ENCODE data around the gene ANKMY1.

The ANKMY1 gene

DNA sequence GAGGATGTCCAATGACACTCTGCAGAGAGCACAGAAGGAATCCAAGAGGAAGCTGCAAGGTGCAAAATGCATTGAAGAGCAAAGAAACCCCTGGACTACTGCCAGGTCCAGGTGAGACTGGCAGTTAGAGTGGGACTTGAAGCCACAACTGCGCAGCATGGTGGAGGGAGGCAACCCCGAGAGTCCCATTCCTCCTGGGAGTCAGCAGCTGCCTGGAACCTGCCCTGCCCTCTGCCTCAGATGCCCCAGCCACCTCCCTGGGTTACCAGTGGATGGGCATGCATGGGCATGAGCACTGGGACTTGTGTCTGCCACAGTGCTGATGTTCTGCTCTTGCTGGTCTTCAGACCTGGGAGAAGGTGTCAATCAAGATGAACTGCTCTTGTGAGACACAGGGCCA, 43.2 kb downstream of the ANKMY1 start:
- DNase-seq: no peak

GRCh38 chr2:240513549-240514287, 44.1 kb downstream of the ANKMY1 start:
- DNase-seq: peak; percentile 18 to 30

GRCh38 chr2:240512666-240513535, 44.9 kb downstream of the ANKMY1 start:
- DNase-seq: no peak

DNA sequence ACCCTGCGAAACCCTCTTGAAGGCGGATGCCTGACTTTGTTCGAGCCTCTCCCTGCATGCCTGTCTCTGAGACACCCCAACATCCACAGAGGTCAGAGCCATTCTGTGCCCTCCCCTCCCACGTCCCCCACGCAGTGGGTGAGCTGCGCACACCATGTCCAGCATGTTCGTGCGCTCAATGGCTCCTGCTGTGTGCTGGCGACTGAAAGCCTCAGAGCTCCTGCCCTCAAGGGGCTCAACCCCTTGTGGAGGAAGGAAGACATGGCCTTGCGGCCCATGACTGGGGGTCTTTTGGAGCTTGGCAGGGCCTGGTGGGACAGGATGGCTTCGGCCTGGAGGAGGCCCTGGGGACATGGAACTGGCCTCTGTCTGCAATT, 45.7 kb downstream of the ANKMY1 start:
- DNase-seq: no peak

- DNase-seq: no peak
These were observed 46.3 kb downstream of the ANKMY1 start for GRCh38 chr2:240511351-240512108.

GRCh38 chr2:240510513-240511210, 47.1 kb downstream of the ANKMY1 start:
- no peak for DNase-seq

GRCh38 chr2:240509667-240510512, 47.9 kb downstream of the ANKMY1 start:
- no peak for DNase-seq

GRCh38 chr2:240508832-240509545, 48.8 kb downstream of the ANKMY1 start:
- DNase-seq: no peak

GRCh38 chr2:240507778-240508251, 50.0 kb downstream of the ANKMY1 start:
- no peak for DNase-seq

DNA sequence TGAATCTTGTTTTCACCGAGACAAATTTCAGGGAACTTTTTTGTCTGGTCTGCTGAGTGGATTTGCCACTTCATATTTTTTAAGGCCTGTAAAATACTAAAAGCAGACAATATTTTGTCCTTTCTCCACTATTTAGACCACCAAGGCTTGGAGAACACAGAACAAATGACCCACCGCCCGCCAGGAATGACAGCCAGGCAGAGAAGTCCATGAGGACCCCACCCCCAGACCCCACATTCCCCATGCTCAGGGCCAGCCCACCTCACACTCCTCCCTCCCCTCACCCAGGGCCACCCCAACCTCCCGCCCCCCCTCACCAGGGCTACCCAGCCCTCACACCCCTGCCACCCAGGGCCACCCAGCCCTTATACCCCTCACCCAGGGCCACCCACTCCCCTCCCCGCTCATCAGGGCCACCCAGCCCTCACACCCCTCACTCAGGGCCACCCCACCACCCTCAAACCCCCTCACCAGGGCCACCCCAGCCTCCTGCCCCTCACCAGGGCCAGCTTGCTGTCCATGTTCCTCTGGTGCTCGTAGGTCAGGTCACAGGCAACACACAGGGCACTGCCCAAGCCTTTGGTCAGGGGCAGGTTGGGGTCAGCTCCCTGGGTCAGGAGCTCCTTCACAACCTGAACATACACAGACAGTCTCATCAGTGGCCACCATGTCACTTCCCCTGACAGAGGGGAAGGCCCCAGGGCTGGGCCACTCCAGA, 50.6 kb downstream of the ANKMY1 start:
- no peak for DNase-seq

DNA sequence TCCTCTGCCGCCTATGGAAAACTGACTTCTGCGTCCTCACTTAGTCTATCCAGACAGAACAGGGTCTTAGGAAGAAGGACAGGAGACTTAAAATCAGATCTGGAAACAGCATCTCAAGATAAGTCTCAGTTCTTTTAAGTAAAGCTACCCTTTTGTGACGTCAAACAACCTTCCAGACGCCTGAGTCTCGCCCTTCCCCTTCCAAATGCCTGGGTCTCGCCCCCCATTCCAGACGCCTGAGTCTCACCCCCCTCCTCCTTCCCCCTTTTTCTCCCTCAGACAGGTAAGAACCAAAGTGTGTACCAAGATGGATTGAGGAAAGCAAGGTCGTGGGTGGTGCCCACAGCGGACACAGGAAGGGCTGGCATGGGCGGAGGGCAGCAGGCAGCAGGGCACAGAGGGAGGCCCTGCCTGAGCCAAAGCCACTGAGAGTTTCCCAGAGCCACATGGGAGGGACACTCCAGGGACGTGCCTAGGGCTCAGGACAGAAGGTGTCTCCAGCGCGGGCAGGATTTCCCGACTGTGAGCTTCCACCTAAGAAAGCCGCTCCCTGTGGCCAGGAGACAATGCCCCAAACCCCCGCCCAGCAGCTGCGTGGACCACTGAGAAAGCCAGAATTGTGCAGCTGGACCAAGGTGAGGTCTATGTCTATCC, 51.3 kb downstream of the ANKMY1 start:
- DNase-seq: no peak

GRCh38 chr2:240505910-240506309, 51.9 kb downstream of the ANKMY1 start:
- DNase-seq: no peak

DNA sequence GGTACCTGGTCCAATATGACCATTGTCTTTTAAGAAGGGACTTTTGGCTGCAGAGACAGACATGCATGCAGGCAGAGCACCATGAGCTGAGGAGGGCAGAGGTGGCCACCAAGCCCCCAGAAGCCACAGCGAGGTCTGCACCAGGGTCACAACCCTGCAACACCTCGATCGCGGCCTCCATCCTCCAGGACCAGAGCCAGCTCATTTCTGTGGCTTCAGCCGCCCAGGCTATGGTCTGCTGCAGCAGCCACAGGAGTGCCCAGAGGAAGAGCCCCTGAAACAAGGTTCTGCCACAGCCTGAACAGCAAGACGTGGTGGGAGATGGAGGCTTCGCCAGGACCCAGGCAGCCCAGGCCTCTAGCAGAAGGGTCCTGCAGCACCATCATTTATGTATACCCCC, 53.9 kb downstream of the ANKMY1 start:
- DNase-seq: no peak

GRCh38 chr2:240503375-240503774, 54.4 kb downstream of the ANKMY1 start:
- DNase-seq: no peak

DNA sequence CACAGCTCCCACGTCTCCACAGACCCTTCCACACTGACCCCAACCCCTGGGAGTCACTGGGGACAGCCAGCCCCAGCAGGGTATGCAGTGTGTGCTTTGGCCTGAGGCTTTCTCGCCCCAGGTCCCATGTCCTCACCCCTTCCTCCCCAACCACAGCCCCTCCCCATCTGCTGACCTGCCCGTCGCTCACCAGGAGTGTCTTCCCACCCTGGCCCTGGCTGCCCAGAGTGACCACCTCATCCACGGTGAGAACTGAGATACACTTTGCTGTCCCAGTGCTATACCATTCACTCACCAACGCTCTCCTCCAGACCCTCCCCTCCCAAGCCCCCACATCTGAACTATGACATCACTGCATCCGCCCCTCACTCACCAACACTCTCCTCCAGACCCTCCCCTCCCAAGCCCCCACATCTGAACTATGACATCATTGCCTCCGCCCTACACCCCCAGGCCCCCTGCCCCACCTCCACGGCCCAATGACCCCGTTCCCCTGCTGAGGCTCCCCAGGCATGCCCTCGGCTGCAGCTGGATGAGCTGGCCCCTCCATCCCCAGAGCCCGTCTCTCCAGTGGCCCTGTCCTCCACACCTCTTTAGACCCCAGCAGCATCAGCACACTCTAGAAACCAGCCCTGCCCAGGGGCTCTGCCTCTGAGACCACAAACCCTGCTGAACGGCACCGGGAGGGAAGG, 55.2 kb downstream of the ANKMY1 start:
- no peak for DNase-seq

DNA sequence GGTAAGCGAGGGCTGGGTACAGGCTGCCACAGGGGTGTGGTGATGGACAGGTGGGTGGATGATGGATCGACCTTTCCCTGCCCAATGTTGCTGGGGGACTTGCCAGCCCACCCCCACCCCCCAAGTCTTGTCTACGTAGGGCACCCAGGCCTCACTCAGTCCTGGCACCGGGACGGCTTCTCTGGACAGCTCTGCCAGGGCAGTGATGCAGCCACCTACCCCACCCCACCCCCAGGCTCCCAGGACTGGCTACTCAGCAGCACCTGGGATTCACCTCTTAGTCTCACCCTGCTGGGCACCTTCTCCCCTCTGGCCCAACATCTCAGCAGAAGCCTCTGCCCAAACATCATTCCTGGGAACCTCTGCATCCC, 55.7 kb downstream of the ANKMY1 start:
- no peak for DNase-seq

DNA sequence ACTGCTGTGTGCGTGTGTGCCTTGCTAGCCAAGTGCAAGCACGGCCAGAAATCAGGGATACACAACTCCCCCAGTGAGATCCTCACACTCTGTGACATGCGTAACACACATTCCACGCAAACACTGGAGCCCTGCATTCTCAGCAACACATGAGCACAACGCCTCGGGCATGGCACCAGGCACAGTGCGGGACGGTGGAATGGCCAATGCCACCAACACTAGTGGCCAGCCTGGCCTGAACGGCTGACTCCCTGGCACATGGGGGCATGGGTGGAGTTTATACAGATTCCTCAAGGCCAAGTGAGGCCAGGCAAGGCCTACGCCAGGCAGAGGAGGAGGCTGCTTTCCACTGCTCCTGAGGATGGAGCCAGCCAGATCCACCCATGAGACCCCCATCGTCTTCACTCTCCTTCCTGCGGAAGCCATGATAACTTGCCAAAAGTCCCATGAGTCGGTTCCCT, 56.2 kb downstream of the ANKMY1 start:
- DNase-seq: no peak

DNA sequence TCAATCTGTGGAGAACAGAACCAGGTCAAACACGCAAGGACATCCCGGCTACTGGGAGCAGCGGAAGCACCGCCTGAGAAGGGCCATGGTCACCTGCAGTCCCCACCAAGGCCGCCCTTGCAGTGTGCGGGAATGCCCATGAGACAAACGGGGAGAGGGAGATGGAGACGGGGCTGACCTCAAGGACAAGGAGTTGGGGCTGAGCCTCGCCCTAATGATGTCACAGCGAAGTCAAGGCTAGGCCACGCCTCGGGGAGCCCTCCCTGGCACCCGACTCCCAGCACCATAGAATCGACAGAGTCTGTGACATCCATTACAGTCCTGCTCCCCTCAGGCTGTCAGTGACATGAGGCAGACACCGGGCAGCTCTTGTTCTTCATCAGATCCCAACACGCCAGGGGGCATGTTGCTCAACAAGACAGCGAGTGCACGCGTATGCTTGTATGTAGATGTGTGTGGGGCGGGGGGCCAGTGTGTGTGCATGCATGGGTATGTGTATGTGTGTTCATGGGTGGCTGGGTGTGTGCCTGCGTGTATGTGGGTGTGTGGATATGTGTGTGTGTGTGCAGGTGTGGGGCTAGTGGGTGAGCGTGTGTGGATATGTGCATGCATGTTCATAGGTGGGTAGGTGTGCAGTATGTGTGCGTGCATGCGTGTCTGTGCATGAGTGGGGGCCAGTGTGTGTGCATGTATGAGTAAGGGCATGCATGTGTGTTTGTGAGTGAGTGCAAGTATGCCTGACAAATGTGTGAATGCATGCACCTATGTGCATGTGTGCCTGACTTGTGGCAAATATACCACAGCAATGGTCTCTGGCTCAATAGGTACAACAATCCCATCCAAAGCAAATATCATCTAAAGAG, 57.0 kb downstream of the ANKMY1 start:
- no peak for DNase-seq
